SJCRH30 (cell line): ENCODE measurements around the gene SLC23A2. TPM values are rescaled to one million over a fixed set of nuclear protein-coding genes. Genes with fewer than 3 reads are reported as not detected.
"Not testable (repeated sequence)": the region's sequence is repeated elsewhere in the genome, so short reads cannot be mapped to it uniquely, and the experiment has no call there.

Source experiments
- DNase-seq, 2 experiments: peaks; one replicate each; pipeline ENCODE4 v3.0.0-alpha.2; 2015 to 2020
- H3K27ac ChIP-seq: fragments of 250-450 bp; sonication (Bioruptor Pico); 2 replicates; pipeline ENCODE4 v1.5.1; 2020; ENCODE audit warnings: mild to moderate bottlenecking, moderate library complexity
- H3K27me3 ChIP-seq: fragments of 250-450 bp; sonication (Bioruptor Pico); 2 replicates; pipeline ENCODE4 v1.5.1; 2020; ENCODE audit warnings: mild to moderate bottlenecking, moderate library complexity
- H3K36me3 ChIP-seq: fragments of 250-450 bp; sonication (Bioruptor Pico); 2 replicates; pipeline ENCODE4 v1.5.1; 2020; ENCODE audit warnings: mild to moderate bottlenecking, moderate library complexity
- H3K4me1 ChIP-seq: fragments of 250-450 bp; sonication (Bioruptor Pico); 2 replicates; pipeline ENCODE4 v1.5.1; 2020; ENCODE audit warnings: mild to moderate bottlenecking, moderate library complexity
- H3K4me3 ChIP-seq: fragments of 250-450 bp; sonication (Bioruptor Pico); 2 replicates; pipeline ENCODE4 v1.5.1; 2020; ENCODE audit warnings: mild to moderate bottlenecking, moderate library complexity
- H3K9me3 ChIP-seq: fragments of 250-450 bp; sonication (Bioruptor Pico); replicated peaks from 2 replicates; pipeline ENCODE4 v1.5.1; 2020; ENCODE audit warnings: mild to moderate bottlenecking, moderate library complexity
- total RNA-seq: library from RNA; depleted of rRNA; stranded (reverse); fragments of >200 nt; shearing (Covaris generic); gene quantifications from 2 replicates; pipeline ENCODE4 v1.2.3, GENCODE V29; 2014

The SLC23A2 gene
- total RNA-seq, 1 experiment from 2014 or later: 21.1 TPM

DNA sequence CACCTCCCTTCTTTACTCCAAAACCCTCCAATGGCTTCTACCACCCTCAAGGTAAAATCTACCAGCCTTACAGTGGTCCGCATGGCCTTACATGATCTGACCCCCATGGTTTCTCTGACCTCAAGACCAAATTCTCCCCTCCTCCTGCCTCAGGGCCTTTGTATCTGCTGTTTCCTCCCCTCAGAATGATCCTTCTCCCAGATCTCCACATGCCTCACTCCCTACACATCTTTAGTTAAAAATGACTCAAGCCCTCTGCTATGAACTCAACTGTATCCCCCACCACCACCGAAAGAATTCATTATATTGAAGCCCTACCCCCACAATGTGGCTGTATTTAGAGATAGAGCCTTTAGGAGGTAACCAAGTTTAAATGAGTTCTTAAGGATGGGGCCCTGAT lies 4.1 kb downstream of the SLC23A2 start:
- Histone ChIP-seq H3K4me1 (0 out of 2 replicates have a peak, but pooled peaks cover 3% of the 10 kb centered on the region), H3K36me3 (no peaks in the 10 kb centered on the region), H3K4me3 (no peak overlapping the region), H3K9me3 (no peaks in the 10 kb centered on the region), H3K27ac (no peak overlapping the region), H3K27me3 (no peaks in the 10 kb centered on the region)
- no peak for DNase-seq

DNA sequence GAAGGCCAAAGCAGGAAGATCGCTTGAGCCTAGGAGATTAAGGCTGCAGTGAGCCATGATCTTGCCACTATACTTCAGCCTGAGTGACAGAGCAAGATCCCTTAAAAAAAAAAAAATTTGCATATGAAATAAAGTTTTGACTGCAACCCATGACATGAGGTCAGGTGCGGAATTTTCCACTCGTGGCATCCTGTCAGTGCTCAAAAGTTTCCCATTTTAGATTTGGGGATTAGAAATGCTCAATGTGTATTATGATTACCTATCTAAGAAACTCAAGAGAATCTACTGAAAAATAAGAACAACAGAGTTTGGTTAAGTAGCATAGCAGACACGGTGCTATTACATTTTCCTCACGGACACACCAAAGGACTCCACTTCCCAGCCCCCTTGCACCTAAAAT lies 11.7 kb downstream of the SLC23A2 start:
- H3K27me3 ChIP-seq: no peaks in the 10 kb centered on the region
- no peak for DNase-seq
- no peaks in the 10 kb centered on the region for H3K4me1 ChIP-seq
- no peaks in the 10 kb centered on the region for H3K9me3 ChIP-seq
- no peak overlapping the region for H3K4me3 ChIP-seq
- peaks cover 2% of the 10 kb centered on the region; the same call in 1 of the 2 replicates for H3K36me3 ChIP-seq
- H3K27ac ChIP-seq: no peak overlapping the region

DNA sequence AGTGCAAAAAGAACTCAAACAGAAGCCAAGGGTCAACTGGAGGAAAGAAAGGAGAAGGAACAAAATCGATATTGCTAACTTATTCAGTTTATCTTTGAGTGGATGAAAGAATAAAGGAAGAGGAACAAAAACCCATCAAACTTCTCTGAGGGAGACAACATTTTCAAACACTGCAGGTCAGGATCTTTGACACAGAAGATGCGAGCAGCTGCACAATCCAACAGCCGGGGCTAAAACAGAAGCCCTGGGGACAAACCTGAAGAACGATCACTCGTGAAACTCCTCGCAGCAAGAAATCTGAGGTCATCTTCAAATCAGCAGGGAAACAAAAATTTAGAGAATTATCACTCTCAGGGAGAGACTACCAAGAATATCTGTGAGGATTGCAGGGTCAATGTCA lies 14.2 kb downstream of the SLC23A2 start:
- no peaks in the 10 kb centered on the region for H3K9me3 ChIP-seq
- H3K27ac ChIP-seq: no peak overlapping the region
- no peak overlapping the region for H3K4me3 ChIP-seq
- peaks cover 2% of the 10 kb centered on the region; the same call in 1 of the 2 replicates for H3K36me3 ChIP-seq
- no peak for DNase-seq
- no peaks in the 10 kb centered on the region for H3K4me1 ChIP-seq
- no peaks in the 10 kb centered on the region for H3K27me3 ChIP-seq

DNA sequence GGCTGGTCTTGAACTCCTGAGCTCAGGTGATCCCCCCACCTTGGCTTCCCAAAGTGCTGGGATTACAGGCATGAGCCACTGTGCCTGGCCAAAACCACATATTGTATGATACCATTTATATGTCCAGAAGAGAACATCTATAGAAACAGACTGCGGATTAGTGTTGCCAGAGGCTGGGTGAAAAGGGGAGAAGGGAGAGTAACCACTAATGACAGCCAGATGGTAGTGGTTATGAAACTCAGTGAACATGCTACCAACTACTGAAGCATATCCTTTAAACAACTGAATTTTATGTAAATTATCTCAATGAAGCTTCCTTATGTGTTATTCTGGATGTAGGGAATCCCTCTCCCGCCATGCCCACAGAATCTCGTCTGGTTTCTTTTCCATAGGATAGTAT lies 15.7 kb downstream of the SLC23A2 start:
- Histone ChIP-seq H3K4me1 (no peaks in the 10 kb centered on the region), H3K36me3 (peaks cover 2% of the 10 kb centered on the region; the same call in 1 of the 2 replicates), H3K4me3 (no peak overlapping the region), H3K27ac (no peak overlapping the region), H3K27me3 (no peaks in the 10 kb centered on the region), H3K9me3 (no peaks in the 10 kb centered on the region)
- no peak for DNase-seq

DNA sequence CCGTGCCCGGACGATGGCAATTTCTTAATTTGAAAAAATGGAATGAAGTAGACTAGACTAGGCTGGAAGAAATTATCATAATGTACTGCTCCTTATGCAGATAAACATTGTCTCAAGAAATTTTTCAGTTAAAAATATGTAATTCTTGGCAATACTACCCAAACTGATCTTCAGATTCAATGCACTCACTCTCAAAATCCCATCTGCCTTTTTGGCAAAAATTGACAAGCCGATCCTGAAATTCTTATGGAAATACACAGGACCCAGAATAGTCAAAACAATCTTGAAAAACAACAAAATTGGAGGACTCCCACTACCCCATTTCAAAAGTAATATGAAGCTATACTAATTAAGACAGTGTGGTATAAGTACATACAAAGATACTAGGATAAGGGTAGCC lies 19.0 kb downstream of the SLC23A2 start:
- no peak for DNase-seq
- Histone ChIP-seq H3K4me1 (no peaks in the 10 kb centered on the region), H3K27me3 (no peaks in the 10 kb centered on the region), H3K36me3 (peaks cover 2% of the 10 kb centered on the region; the same call in 1 of the 2 replicates), H3K27ac (no peak overlapping the region), H3K9me3 (no peaks in the 10 kb centered on the region), H3K4me3 (no peak overlapping the region)

DNA sequence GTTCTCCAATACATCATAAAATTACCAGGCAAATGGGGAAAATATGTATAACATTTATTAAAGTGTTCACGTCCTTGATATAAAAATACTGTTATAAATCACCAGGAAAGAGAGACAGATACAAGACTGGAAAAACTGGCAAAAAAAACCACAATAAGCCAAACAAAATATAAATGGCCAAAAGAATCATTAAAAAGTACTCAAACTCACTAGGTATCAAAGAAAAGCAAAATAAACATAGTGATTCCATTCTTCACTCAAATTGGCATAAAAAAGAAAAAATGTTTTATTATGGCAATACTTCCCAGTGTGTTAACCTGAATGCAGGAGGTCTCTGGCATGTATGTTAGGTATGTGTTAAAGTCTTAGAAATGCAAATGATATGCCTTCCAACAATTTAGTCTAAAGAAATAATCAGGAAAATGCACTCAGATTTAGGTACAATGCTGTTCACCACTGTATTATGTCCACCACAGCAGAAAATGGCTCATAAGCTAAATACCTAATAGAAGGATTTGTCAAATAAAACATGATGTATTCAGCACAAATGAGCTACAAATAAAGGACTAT lies 21.4 kb downstream of the SLC23A2 start:
- Histone ChIP-seq H3K27ac (no peak overlapping the region), H3K4me1 (no peaks in the 10 kb centered on the region), H3K27me3 (no peaks in the 10 kb centered on the region), H3K9me3 (no peaks in the 10 kb centered on the region), H3K36me3 (no peaks in the 10 kb centered on the region), H3K4me3 (no peak overlapping the region)
- no peak for DNase-seq

DNA sequence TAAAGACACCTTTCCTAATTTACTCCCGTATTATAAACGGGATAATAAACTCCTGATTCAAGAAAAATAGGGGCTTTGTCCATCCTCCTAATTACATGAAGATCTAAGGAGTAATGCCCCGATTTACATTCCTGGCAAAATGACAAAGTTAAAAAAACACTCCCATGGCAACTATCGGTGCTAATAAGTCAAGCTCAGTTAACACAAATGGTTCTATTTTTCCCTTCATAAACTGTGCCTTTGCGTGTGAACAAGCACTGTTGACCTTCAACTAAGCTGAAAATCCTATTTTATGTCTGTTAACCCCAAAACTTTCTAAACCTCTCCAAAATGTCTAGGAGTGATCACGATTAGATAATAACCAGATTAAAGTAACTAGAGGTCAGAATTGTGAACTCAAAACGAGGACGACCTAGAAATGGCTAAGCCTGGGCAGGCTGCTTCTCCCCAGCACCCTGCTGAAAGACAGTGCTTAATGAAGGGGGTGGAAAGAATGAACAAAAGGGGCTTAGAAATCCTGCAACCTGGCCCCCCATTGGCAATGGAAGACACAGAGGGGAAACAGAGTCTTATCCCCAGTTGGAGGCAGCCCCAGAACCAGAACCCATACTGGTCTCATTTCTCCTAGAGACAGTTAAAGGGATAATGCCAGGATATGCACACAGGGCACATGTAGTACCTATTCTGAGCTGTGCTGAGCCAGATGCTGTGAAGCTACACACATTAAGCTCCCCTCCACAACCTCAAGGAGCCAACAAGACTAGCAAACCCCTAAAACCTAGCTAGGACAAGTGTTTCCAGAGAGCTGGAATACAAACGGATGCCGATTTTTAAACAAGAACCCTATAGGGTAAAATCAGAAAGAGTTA lies 23.0 kb downstream of the SLC23A2 start:
- Histone ChIP-seq H3K4me1 (no peaks in the 10 kb centered on the region), H3K36me3 (no peaks in the 10 kb centered on the region), H3K27me3 (no peaks in the 10 kb centered on the region), H3K27ac (no peak overlapping the region), H3K9me3 (no peaks in the 10 kb centered on the region), H3K4me3 (no peak overlapping the region)
- no peak for DNase-seq

DNA sequence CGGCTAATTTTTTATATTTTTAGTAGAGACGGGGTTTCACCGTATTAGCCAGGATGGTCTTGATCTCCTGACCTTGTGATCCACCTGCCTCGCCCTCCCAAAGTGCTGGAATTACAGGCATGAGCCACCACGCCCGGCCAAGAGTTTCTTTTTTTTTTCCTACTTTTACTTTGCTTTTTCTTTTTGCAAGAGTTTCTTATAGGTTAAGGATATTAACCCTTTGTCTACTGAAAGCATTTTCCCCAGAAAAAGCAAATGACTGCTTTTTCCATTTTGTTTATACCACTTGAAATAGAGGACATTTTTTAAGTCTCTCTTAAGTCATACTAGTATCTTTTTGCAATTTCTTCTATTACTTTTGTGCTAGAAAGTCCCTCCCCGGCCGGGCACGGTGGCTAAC lies 25.3 kb downstream of the SLC23A2 start:
- H3K9me3 ChIP-seq, H3K36me3 ChIP-seq, H3K4me3 ChIP-seq, DNase-seq, H3K4me1 ChIP-seq, H3K27me3 ChIP-seq, H3K27ac ChIP-seq: not testable (repeated sequence)

DNA sequence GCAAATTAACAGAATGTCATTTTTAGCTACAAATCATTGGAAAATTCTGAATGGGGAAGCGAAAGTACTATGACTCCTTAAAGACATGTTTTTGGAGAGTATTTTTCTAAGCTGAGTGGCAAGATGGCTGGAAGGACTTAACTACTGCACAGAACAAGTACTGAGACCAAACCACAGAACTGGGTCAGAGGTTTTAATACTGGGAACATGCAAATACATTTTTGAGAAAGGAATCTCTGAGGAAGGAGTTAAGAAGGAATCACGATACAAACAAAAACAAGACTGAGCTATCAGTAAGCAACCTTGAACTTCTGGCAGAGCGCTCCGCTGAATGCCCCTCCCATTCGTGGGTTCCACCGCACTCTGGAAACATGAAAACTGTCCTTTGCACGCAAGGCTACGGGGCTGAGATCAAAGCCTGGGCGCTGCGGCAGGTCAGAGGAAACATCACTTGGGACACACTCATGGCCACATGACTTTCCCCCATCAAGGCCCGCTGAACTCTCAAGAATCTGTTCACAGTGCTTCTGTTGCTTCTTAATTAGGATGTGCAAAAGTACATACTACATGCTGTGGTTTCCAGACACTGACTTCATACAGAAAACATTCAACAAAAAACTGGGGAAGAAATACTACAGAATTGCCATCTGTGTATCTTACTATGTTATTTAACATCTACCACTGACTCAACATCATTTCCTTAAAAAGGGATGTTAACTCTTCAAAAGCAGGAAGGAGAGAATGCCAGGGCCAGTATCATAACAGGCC lies 27.8 kb downstream of the SLC23A2 start:
- H3K4me3 ChIP-seq: no peak overlapping the region
- H3K36me3 ChIP-seq: 0 out of 2 replicates have a peak, but pooled peaks cover 2% of the 10 kb centered on the region
- DNase-seq: no peak
- H3K27ac ChIP-seq: no peak overlapping the region
- H3K9me3 ChIP-seq: no peaks in the 10 kb centered on the region
- H3K4me1 ChIP-seq: no peaks in the 10 kb centered on the region
- H3K27me3 ChIP-seq: no peaks in the 10 kb centered on the region

DNA sequence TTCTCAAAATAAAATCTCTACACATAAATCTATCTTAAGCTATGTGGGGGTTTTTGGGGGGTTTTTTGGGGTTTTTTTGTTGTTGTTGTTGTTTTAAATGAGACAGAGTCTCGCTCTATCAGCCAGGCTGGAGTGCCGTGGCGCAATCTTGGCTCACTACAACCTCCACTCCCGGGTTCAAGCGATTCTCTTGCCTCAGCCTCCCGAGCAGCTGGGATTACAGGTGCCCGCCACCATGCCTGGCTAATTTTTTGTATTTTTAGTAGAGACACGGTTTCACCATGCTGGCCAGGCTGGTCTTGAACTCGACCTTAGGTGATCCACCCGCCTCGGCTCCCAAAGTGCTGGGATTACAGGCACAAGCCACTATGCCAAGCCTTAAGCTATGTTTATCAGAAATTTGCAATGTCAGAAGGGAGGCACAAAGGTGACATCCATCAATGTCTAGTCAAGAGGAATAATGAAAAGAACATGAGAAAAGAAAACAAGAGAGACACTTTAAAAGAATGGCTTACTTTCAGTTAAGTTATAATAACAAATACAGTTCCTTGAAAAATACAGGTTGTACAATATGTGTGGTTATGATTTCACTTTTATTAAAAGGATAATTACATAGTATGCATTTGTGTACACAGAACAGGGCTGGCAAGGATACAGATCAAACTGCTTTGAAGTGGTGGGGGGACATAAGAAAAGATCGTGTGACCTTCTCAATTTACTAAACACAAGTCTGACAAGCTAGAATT lies 28.6 kb downstream of the SLC23A2 start:
- DNase-seq: no peak
- H3K4me3 ChIP-seq: no peak overlapping the region
- H3K4me1 ChIP-seq: no peaks in the 10 kb centered on the region
- H3K36me3 ChIP-seq: peaks cover 2% of the 10 kb centered on the region
- no peaks in the 10 kb centered on the region for H3K27me3 ChIP-seq
- H3K27ac ChIP-seq: no peak overlapping the region
- no peaks in the 10 kb centered on the region for H3K9me3 ChIP-seq

DNA sequence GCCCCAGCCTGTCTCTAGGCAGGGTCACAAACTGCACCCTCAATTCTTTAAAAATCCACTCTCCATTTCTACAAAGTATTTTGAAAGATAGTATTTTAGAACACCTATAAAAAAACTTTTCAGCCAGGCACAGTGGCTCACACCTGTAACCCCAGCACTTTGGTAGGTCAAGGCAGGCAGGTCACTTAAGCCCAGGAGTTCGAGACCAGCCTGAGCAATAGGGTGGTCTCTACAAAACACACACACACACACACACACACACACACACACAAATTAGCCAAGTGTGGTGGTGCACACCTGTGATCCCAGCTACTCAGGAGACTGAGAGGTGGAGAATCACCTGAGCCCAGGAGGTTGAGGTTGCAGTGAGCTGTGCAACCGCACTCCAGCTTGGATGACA lies 30.2 kb downstream of the SLC23A2 start:
- peaks cover 2% of the 10 kb centered on the region for H3K36me3 ChIP-seq

DNA sequence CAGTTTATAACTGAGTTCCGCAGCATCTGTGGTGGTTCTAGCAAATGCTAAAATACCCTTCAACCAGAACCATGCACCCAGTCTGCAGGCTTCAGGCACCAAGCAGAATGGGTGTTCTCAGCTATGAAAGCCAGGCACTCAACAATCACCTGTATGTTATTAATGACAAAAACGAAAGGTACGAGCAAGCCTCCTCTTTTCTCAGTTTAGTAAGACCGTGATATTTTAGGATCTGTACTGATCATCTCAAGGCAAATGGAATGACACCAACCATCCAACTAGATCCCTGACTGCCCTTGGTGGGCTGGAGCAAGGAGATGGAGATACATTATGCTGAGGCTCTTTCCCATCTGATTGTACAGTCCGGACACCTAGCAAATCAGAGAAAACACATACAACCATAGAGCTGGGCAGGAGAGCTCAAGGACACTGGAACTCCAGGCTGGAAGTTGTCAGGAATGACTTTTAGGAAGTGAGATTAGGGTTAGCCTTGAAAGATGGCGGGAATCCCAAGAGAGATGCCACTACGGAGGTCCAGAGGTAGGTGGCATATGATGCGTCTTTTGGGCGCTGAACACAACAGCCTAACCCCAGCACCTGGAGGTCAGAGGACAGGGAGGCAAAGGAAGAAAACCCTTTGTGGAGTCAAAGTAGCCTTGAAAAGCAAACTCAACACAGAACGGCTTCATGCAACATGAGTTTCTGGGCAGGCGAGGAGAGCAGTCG lies 33.4 kb downstream of the SLC23A2 start:
- Histone ChIP-seq H3K4me1 (no peaks in the 10 kb centered on the region), H3K27ac (no peak overlapping the region), H3K9me3 (no peaks in the 10 kb centered on the region), H3K36me3 (peaks cover 2% of the 10 kb centered on the region), H3K4me3 (no peak overlapping the region), H3K27me3 (no peaks in the 10 kb centered on the region)
- DNase-seq: no peak

More for the DNA sequence above, 30.2 kb downstream of the SLC23A2 start:
- H3K4me1 ChIP-seq: no peaks in the 10 kb centered on the region
- DNase-seq: no peak
- H3K4me3 ChIP-seq: no peak overlapping the region
- no peaks in the 10 kb centered on the region for H3K27me3 ChIP-seq
- H3K27ac ChIP-seq: no peak overlapping the region
- H3K9me3 ChIP-seq: no peaks in the 10 kb centered on the region

DNA sequence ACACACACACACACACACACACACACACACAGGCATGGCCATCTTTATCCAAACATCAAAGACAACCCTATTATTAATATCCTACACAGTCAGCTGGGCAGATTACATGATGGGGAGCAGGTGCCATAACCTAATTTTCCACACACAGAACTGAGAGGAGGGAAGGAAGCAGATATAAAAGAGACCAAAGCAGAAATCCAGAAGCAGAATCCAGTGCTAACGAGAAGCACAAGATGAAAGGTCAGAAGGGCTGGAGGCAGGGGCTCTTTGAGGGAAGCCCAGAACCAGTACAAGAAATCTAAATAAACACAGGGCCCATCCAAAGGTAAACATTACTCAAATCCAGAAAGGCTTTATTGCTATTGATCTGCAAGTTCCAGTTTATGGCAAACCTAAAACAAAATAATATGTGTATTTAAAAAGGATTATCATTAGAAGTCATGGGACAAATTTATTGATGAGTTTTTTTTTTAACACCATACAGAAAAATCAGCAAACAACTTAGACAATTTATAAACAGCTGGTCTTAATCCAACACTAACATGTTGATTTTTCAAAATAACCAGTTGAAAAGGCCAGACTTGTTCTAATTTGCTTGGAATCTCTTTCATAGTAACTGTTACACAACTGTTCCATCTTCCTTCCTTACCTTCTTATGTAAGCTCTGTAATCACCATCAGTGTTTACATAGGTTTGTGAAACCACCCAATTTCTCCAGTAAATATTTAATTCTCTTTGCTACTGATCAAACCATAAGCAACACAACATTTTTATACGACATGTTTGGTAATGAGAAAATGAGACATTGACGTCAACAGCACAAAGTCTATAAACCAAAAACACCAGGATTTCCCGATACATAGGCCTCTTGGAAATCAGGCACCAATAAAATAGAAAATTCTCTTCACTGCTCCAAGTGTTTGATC lies 34.2 kb downstream of the SLC23A2 start:
- DNase-seq: no peak
- Histone ChIP-seq H3K27me3 (no peaks in the 10 kb centered on the region), H3K4me3 (no peak overlapping the region), H3K36me3 (peaks cover 2% of the 10 kb centered on the region), H3K4me1 (no peaks in the 10 kb centered on the region), H3K27ac (no peak overlapping the region), H3K9me3 (no peaks in the 10 kb centered on the region)
